PC-3 (cell line): ENCODE measurements around the gene CHIT1. TPM values are rescaled to one million over a fixed set of nuclear protein-coding genes. Genes with fewer than 3 reads are reported as not detected.

Source experiments
- ATAC-seq: fragments of 200-7000 bp; cut with Tn5 transposase; 2 replicates; pipeline ENCODE4 v1.9.1; 2020; ENCODE audit warnings: mild to moderate bottlenecking, moderate library complexity
- BruUV-seq: library from RNA; stranded (reverse); fragments of 400-500 nt; replicated peaks from 2 replicates; lab custom pipeline; 2021; lab: Mats Ljungman, UMichigan
- CTCF ChIA-PET: fragments of 300-600 bp; sonication (Branson Sonifier 250); formaldehyde crosslinking; loops from one replicate; lab custom pipeline; 2022; ENCODE audit warnings: antibody characterized with exemption; lab: Charles Lee
- POLR2A ChIA-PET: fragments of 300-600 bp; sonication (Branson Sonifier 250); formaldehyde crosslinking; loops from one replicate; lab custom pipeline; 2022; ENCODE audit warnings: antibody characterized with exemption; ENCODE audit not compliant: unreplicated experiment; lab: Charles Lee
- DNase-seq: peaks from one replicate; pipeline ENCODE4 v3.0.0-alpha.2; 2015
- H2AFZ ChIP-seq: fragments of 300-600 bp; sonication (generic); 2 replicates; pipeline ENCODE4 v1.6.0; 2016; ENCODE audit warnings: antibody characterized with exemption, low read length
- H3F3A ChIP-seq: fragments of 300-600 bp; sonication (generic); one replicate; pipeline ENCODE4 v1.6.0; 2017; ENCODE audit warnings: antibody characterized with exemption, low read length, control low read depth, mild to moderate bottlenecking; ENCODE audit not compliant: unreplicated experiment
- H3K27ac ChIP-seq: fragments of 300-600 bp; sonication (generic); 2 replicates; pipeline ENCODE4 v1.5.1; 2016; ENCODE audit warnings: mild to moderate bottlenecking, low read length
- H3K27me3 ChIP-seq: fragments of 300-600 bp; sonication (generic); 2 replicates; pipeline ENCODE4 v1.6.1; 2016; ENCODE audit warnings: low read length, mixed read lengths
- H3K36me3 ChIP-seq: fragments of 300-600 bp; sonication (generic); 2 replicates; pipeline ENCODE4 v1.6.1; 2016; ENCODE audit warnings: low read depth, mixed run types, low read length, mixed read lengths
- H3K4me1 ChIP-seq: fragments of 300-600 bp; sonication (generic); 2 replicates; pipeline ENCODE4 v1.5.1; 2016; ENCODE audit warnings: low read length; ENCODE audit not compliant: insufficient read depth
- H3K4me2 ChIP-seq: fragments of 300-600 bp; sonication (generic); 2 replicates; pipeline ENCODE4 v1.6.0; 2016; ENCODE audit warnings: low read length
- H3K4me3 ChIP-seq: fragments of 300-600 bp; sonication (generic); 2 replicates; pipeline ENCODE4 v1.5.1; 2016; ENCODE audit warnings: mild to moderate bottlenecking, low read length, mixed read lengths
- H3K79me2 ChIP-seq: fragments of 300-600 bp; sonication (generic); 2 replicates; pipeline ENCODE4 v1.6.1; 2017; ENCODE audit warnings: low read length, mixed read lengths
- H3K9ac ChIP-seq: fragments of 300-600 bp; sonication (generic); 2 replicates; pipeline ENCODE4 v1.6.0; 2016; ENCODE audit warnings: mild to moderate bottlenecking, low read length
- H3K9me2 ChIP-seq: fragments of 300-600 bp; sonication (generic); replicated peaks from 2 replicates; pipeline ENCODE4 v1.6.1; 2016; ENCODE audit warnings: mixed run types, low read length, mixed read lengths
- H3K9me3 ChIP-seq: fragments of 300-600 bp; sonication (generic); 2 replicates; pipeline ENCODE4 v1.6.1; 2016; ENCODE audit warnings: low read length, mixed read lengths
- H4K20me1 ChIP-seq: fragments of 300-600 bp; sonication (generic); 2 replicates; pipeline ENCODE4 v1.6.1; 2016; ENCODE audit warnings: low read length, mixed read lengths
- EZH2 ChIP-seq: fragments of 300-600 bp; sonication (generic); IDR thresholded peaks from one replicate; pipeline ENCODE4 v1.6.1; 2017; ENCODE audit warnings: antibody characterized with exemption, mild to moderate bottlenecking, low read length; ENCODE audit not compliant: unreplicated experiment
- EZH2phosphoT487 ChIP-seq: fragments of 300-600 bp; sonication (generic); IDR thresholded peaks from 2 replicates; pipeline ENCODE4 v1.6.1; 2018; ENCODE audit warnings: mild to moderate bottlenecking, antibody characterized with exemption, low read length, borderline replicate concordance
- intact Hi-C: fragments of 100-400 bp; cut with micrococcal nuclease; formaldehyde crosslinking; loops from 2 replicates; pipeline ENCODE4 v1.9.0; 2023
- total RNA-seq: library from RNA; depleted of rRNA; stranded (reverse); fragments of >200 nt; gene quantifications from 2 replicates; pipeline ENCODE4 v1.2.3, GENCODE V29; 2014
- TF ChIP-seq, protein P1 (sequence below): fragments of 300-600 bp; sonication (generic); conservative IDR thresholded peaks from 2 replicates; pipeline ENCODE4 v1.5.1; 2017; ENCODE audit warnings: antibody characterized with exemption, low read depth, mild to moderate bottlenecking, low read length

CHIT1 gene
- total RNA-seq, 1 experiment from 2014 or later = not detected

- peaks cover 73% of the 10 kb centered on the region for H3K27me3 ChIP-seq
- no peak overlapping the region for H3K4me3 ChIP-seq
- DNase-seq = no peak
- ChIA-PET POLR2A (no interaction called here), CTCF (interaction anchor here (0.6 kb wide), 1 partner anchor 82 kb away, joined by 3 read pairs; no protein-coding TSS in a partner anchor)
- no peaks in the 10 kb centered on the region for H3K9me3 ChIP-seq
- intact Hi-C loops = no loop called here
- no peaks in the 10 kb centered on the region for H3K79me2 ChIP-seq
- H3K4me2 ChIP-seq = no peak overlapping the region
- H3K36me3 ChIP-seq = no peaks in the 10 kb centered on the region
- BruUV-seq = no TSS peak
- no peak overlapping the region for H3K27ac ChIP-seq
- TF ChIP-seq, protein P1, sequence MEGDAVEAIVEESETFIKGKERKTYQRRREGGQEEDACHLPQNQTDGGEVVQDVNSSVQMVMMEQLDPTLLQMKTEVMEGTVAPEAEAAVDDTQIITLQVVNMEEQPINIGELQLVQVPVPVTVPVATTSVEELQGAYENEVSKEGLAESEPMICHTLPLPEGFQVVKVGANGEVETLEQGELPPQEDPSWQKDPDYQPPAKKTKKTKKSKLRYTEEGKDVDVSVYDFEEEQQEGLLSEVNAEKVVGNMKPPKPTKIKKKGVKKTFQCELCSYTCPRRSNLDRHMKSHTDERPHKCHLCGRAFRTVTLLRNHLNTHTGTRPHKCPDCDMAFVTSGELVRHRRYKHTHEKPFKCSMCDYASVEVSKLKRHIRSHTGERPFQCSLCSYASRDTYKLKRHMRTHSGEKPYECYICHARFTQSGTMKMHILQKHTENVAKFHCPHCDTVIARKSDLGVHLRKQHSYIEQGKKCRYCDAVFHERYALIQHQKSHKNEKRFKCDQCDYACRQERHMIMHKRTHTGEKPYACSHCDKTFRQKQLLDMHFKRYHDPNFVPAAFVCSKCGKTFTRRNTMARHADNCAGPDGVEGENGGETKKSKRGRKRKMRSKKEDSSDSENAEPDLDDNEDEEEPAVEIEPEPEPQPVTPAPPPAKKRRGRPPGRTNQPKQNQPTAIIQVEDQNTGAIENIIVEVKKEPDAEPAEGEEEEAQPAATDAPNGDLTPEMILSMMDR = no peak
- H3K9ac ChIP-seq = no peak overlapping the region
- H2AFZ ChIP-seq = no peak overlapping the region
- ATAC-seq = no peak
- H3K9me2 ChIP-seq = no peaks in the 10 kb centered on the region
- no peaks in the 10 kb centered on the region for H4K20me1 ChIP-seq
- no peaks in the 10 kb centered on the region for H3F3A ChIP-seq
- no peaks in the 10 kb centered on the region for H3K4me1 ChIP-seq
Observed at GRCh38 chr1:203199816-203200571, 29.5 kb downstream of the CHIT1 start.

DNA sequence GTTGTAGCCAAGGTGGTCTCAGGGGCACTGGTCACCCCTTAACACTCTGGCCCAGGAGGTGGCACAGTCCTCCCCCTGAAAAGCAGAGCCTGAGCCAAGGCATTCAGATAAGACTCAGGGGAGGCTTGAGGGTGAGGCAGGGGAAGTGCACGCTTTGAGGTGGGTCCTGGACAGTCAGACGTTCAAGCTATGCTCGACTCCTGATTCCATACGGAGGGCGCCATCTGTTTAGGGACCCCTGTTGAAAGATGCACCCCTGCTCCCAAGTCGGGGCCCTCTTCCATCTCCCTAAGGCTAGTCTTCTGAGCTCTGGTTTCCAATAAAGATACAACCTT, 30.0 kb downstream of the CHIT1 start:
- no peak overlapping the region for H3K9ac ChIP-seq
- DNase-seq = no peak
- no peaks in the 10 kb centered on the region for H3K36me3 ChIP-seq
- no peaks in the 10 kb centered on the region for H3K9me3 ChIP-seq
- intact Hi-C loops = no loop called here
- H3K27me3 ChIP-seq = peaks cover 75% of the 10 kb centered on the region
- no peaks in the 10 kb centered on the region for H3K9me2 ChIP-seq
- no peaks in the 10 kb centered on the region for H3F3A ChIP-seq
- H3K4me2 ChIP-seq = no peak overlapping the region
- no peaks in the 10 kb centered on the region for H3K4me1 ChIP-seq
- ATAC-seq = no peak
- CTCF ChIA-PET = interaction anchor here (0.6 kb wide), 1 partner anchor 81 kb away, joined by 3 read pairs; no protein-coding TSS in a partner anchor
- no peaks in the 10 kb centered on the region for H4K20me1 ChIP-seq
- H3K27ac ChIP-seq = no peak overlapping the region
- H3K79me2 ChIP-seq = no peaks in the 10 kb centered on the region
- no TSS peak for BruUV-seq
- POLR2A ChIA-PET = no interaction called here
- TF ChIP-seq EZH2phosphoT487 = no peak
- H2AFZ ChIP-seq = no peak overlapping the region
- no peak overlapping the region for H3K4me3 ChIP-seq

DNA sequence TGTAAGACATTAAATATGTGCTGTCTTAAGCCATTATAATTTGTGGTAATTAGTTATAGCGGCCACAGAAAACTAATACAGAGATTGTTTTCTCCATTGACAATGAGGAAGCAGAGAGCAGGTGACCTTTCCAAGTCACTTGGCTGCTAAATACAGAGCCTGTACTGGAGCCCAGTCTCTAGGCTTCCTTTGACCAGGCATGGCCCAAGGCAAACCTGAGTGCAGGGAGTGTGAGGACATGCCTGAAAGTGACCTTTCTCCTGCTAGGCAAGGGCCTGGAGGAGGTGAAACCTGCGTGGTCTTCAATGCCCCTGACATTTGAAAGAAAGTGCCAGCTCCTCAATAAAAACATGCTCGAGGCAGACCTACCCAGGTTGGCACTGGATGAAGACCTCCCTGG, 30.5 kb downstream of the CHIT1 start:
- Histone ChIP-seq H3K4me3 (no peak overlapping the region), H3K4me1 (no peaks in the 10 kb centered on the region), H3K9me3 (no peaks in the 10 kb centered on the region), H3K79me2 (no peaks in the 10 kb centered on the region), H3K9me2 (no peaks in the 10 kb centered on the region), H3K27me3 (peaks cover 73% of the 10 kb centered on the region), H3K4me2 (no peak overlapping the region), H3K36me3 (no peaks in the 10 kb centered on the region), H4K20me1 (no peaks in the 10 kb centered on the region), H2AFZ (no peak overlapping the region), H3K27ac (no peak overlapping the region), H3F3A (no peaks in the 10 kb centered on the region), H3K9ac (no peak overlapping the region)
- TF ChIP-seq EZH2 (no peak), EZH2phosphoT487 (no peak)
- TF ChIP-seq, protein P1 = no peak
- intact Hi-C loops = no loop called here
- no peak for ATAC-seq
- no TSS peak for BruUV-seq
- CTCF ChIA-PET = interaction anchor here (0.6 kb wide), 1 partner anchor 81 kb away, joined by 3 read pairs; no protein-coding TSS in a partner anchor
- POLR2A ChIA-PET = no interaction called here
- no peak for DNase-seq
